GM12878 (cell line): ENCODE measurements around the gene BLOC1S5. TPM values are rescaled to one million over a fixed set of nuclear protein-coding genes. Genes with fewer than 3 reads are reported as not detected.

Experiments
- ATAC-seq: fragments of 200-7000 bp; cut with Tn5 transposase; 3 replicates; pipeline ENCODE4 v1.9.1; 2020; ENCODE audit warnings: mild to moderate bottlenecking, moderate library complexity
- BruUV-seq: library from RNA; stranded (reverse); fragments of 400-500 nt; replicated peaks from 2 replicates; lab custom pipeline; 2021; lab: Mats Ljungman, UMichigan
- CTCF ChIA-PET: fragments of 300-600 bp; sonication (Branson Sonifier 250); formaldehyde crosslinking; extraction: SDS; loops from one replicate; lab custom pipeline; 2021; ENCODE audit warnings: inconsistent platforms; lab: Yijun Ruan, JAX
- POLR2A ChIA-PET: fragments of 350-600 bp; formaldehyde crosslinking; extraction: SDS; loops from one replicate; lab custom pipeline; 2021; ENCODE audit warnings: inconsistent platforms; lab: Charles Lee
- RAD21 ChIA-PET: fragments of 300-600 bp; sonication (Branson Sonifier 250); formaldehyde crosslinking; loops from one replicate; lab custom pipeline; 2023; ENCODE audit warnings: antibody characterized with exemption; ENCODE audit not compliant: unreplicated experiment; lab: Charles Lee
- SMC1A ChIA-PET: fragments of 300-600 bp; sonication (Branson Sonifier 250); formaldehyde crosslinking; loops from one replicate; lab custom pipeline; 2023; ENCODE audit not compliant: unreplicated experiment, uncharacterized antibody; lab: Charles Lee
- DNase-seq: peaks from one replicate; pipeline ENCODE4 v3.0.0-alpha.2; 2011; ENCODE audit warnings: low read depth, low spot score
- FAIRE-seq: peaks from 3 replicates; lab custom pipeline; 2011; peaks lifted over from hg19 to GRCh38; lab: Jason Lieb, UNC
- H2AFZ ChIP-seq: 2 replicates; pipeline ENCODE4 v1.6.0; 2011; ENCODE audit warnings: low read depth, low read length, control low read depth; ENCODE audit not compliant: control insufficient read depth
- H3K27ac ChIP-seq: 2 replicates; pipeline ENCODE4 v1.5.1; 2011; ENCODE audit warnings: control low read depth; ENCODE audit not compliant: control insufficient read depth, insufficient read depth
- H3K27me3 ChIP-seq, 2 experiments: replicated peaks in 1 of 2; 2 replicates each; pipeline versions ENCODE4 v1.6.0 to v1.6.1; 2011; ENCODE audit warnings: low read length in 1 of 2; ENCODE audit not compliant: control insufficient read depth in 2 of 2, insufficient read depth in 2 of 2
- H3K36me3 ChIP-seq, 2 experiments: 2 replicates each; pipeline ENCODE4 v1.5.1; 2011; ENCODE audit warnings: low read length in 1 of 2; ENCODE audit not compliant: control insufficient read depth in 2 of 2, insufficient read depth in 2 of 2
- H3K4me1 ChIP-seq: 2 replicates; pipeline ENCODE4 v1.6.1; 2011; ENCODE audit warnings: mild to moderate bottlenecking, low read length, moderate library complexity, mixed read lengths; ENCODE audit not compliant: control insufficient read depth, insufficient read depth
- H3K4me2 ChIP-seq: 2 replicates; pipeline ENCODE4 v1.6.0; 2011; ENCODE audit warnings: control low read depth; ENCODE audit not compliant: control insufficient read depth, insufficient read depth
- H3K4me3 ChIP-seq: fragments of 200-600 bp; sonication (generic); 2 replicates; pipeline ENCODE4 v1.5.1; 2016
- H3K79me2 ChIP-seq: 2 replicates; pipeline ENCODE4 v1.6.0; 2011; ENCODE audit warnings: low read length; ENCODE audit not compliant: control insufficient read depth, insufficient read depth
- H3K9ac ChIP-seq: 2 replicates; pipeline ENCODE4 v1.8.0; 2011; ENCODE audit warnings: low read length, control low read depth, mixed read lengths; ENCODE audit not compliant: control insufficient read depth, insufficient read depth
- H3K9me3 ChIP-seq: replicated peaks from 3 replicates; pipeline ENCODE4 v1.5.1; 2011; ENCODE audit warnings: mild to moderate bottlenecking, low read length; ENCODE audit not compliant: control insufficient read depth, insufficient read depth
- H4K20me1 ChIP-seq: 2 replicates; pipeline ENCODE4 v1.6.0; 2011; ENCODE audit not compliant: control insufficient read depth, insufficient read depth
- EZH2 ChIP-seq: IDR thresholded peaks from 2 replicates; pipeline ENCODE4 v1.6.1; 2012; ENCODE audit warnings: low read depth, mild to moderate bottlenecking, control low read depth, inconsistent platforms, low read length, borderline replicate concordance; ENCODE audit not compliant: control insufficient read depth
- HSF1 ChIP-seq: fragments of 150-350 bp; IDR thresholded peaks from 2 replicates; pipeline ENCODE4 v1.6.1; 2014; ENCODE audit warnings: mild to moderate bottlenecking, low read depth, low read length
- KLF5 ChIP-seq: fragments of 450-650 bp; IDR thresholded peaks from 2 replicates; pipeline ENCODE4 v1.6.1; 2014; ENCODE audit warnings: mild to moderate bottlenecking; ENCODE audit not compliant: partially characterized antibody
- MEF2B ChIP-seq: fragments of 450-650 bp; IDR thresholded peaks from 2 replicates; pipeline ENCODE4 v1.6.1; 2018; ENCODE audit warnings: mild to moderate bottlenecking, moderate library complexity; ENCODE audit not compliant: partially characterized antibody, poor library complexity, severe bottlenecking
- MXI1 ChIP-seq: fragments of 150-350 bp; IDR thresholded peaks from 2 replicates; pipeline ENCODE4 v1.6.1; 2011; ENCODE audit warnings: low read depth, mild to moderate bottlenecking, inconsistent platforms, low read length, improper control_type of control experiment
- NFYA ChIP-seq: IDR thresholded peaks from 2 replicates; pipeline ENCODE4 v1.6.1; 2011; ENCODE audit warnings: low read depth, mild to moderate bottlenecking, low read length, improper control_type of control experiment, borderline replicate concordance
- NR2F1 ChIP-seq: fragments of 450-650 bp; conservative IDR thresholded peaks from 2 replicates; pipeline ENCODE4 v1.6.1; 2017; ENCODE audit warnings: mild to moderate bottlenecking
- POLR2AphosphoS2 ChIP-seq: IDR thresholded peaks from 2 replicates; pipeline ENCODE4 v1.6.1; 2011; ENCODE audit warnings: low read depth, mild to moderate bottlenecking, low read length, improper control_type of control experiment, moderate library complexity
- RAD51 ChIP-seq: fragments of 450-650 bp; IDR thresholded peaks from 2 replicates; pipeline ENCODE4 v1.6.1; 2016; ENCODE audit warnings: moderate library complexity, mild to moderate bottlenecking, inconsistent platforms
- RBBP5 ChIP-seq: fragments of 200-600 bp; sonication (generic); conservative IDR thresholded peaks from 2 replicates; pipeline ENCODE4 v1.6.1; 2016
- ZNF622 ChIP-seq: fragments of 450-650 bp; IDR thresholded peaks from 2 replicates; pipeline ENCODE4 v1.6.1; 2017; ENCODE audit warnings: mild to moderate bottlenecking, inconsistent platforms
- WGBS: methylation state at CpG from one replicate; pipeline ENCODE4 v1.1.6; 2016; ENCODE audit warnings: low lambda C conversion rate; ENCODE audit not compliant: insufficient replicate concordance, insufficient coverage; ENCODE audit errors: missing lambda C conversion rate; 5-methylcytosine and 5-hydroxymethylcytosine counted together
- in situ Hi-C: fragments of 300-500 bp; cut with MboI; formaldehyde crosslinking; loops from 9 replicates; pipeline ENCODE4 v1.14.3; 2018; ENCODE audit warnings: mixed read lengths
- intact Hi-C: fragments of 100-400 bp; cut with micrococcal nuclease; formaldehyde crosslinking; loops from one replicate; pipeline ENCODE4 v1.14.2; 2022; ENCODE audit not compliant: unreplicated experiment
- polyA plus RNA-seq, 11 experiments: library from polyadenylated mRNA; depleted of rRNA in 4 of 11; unstranded in 6 of 11; stranded (reverse) in 5 of 11; fragments of >200 nt; fragmentation: Nextera tagmentation in 4 of 11; fragmentation: Illumina TruSeq in 1 of 11; extraction: Ambion mirVana in 4 of 11; extraction: Trizol in 1 of 11; gene quantifications; 1 replicate in 1 of 11; 2 replicates in 10 of 11; pipeline versions ENCODE4 v1.2.1 to v1.2.3, GENCODE V29; 2011 to 2016; ENCODE audit warnings: inconsistent platforms in 2 of 11, missing spikeins in 2 of 11, low read depth in 1 of 11
- total RNA-seq, 4 experiments: library from RNA; depleted of rRNA in 3 of 4; stranded (reverse); fragments of >200 nt in 3 of 4; fragmentation: Illumina TruSeq in 1 of 4; extraction: Trizol in 1 of 4; gene quantifications; 2 replicates each; pipeline versions ENCODE4 v1.2.1 to v1.2.3, GENCODE V29; 2013 to 2021

The BLOC1S5 gene
- total and polyA plus RNA-seq, 10 of the 15 experiments (the other 5 are each of a cell fraction or from before 2014, with no cell fraction given) = 4.3 to 22.2 (median 16.1) TPM

GRCh38 chr6:8110725-8111124, 46.5 kb upstream of the BLOC1S5 start (continued):
- TF ChIP-seq HSF1 = no peak

- ChIA-PET SMC1A (interaction anchor here (0.8 to 1.1 kb wide), 2 partner anchors 10 kb away, joined by 3 read pairs; no protein-coding TSS in a partner anchor), CTCF (no interaction called here), POLR2A (no interaction called here), RAD21 (interaction anchor here (0.7 to 1.2 kb wide), 3 partner anchors 30 to 108 kb away, joined by 3 to 4 read pairs (median 3); partner anchors contain the start of gene BLOC1S5)
- H4K20me1 ChIP-seq = no peaks in the 10 kb centered on the region
- H3K36me3 ChIP-seq = no peaks in the 10 kb centered on the region
- H3K4me2 ChIP-seq = no peak overlapping the region
- in situ Hi-C loops = no loop called here
- FAIRE-seq (no peak), ATAC-seq (peak; percentile 65; the same call in 2 of the 3 replicates), DNase-seq (no peak)
- peaks cover 0 to 1% of the 10 kb centered on the region in 2 experiments; a peak in 1 of 4 replicates for H3K27me3 ChIP-seq
- no peak overlapping the region for H2AFZ ChIP-seq
- BruUV-seq = no TSS peak
- H3K79me2 ChIP-seq = no peaks in the 10 kb centered on the region
- intact Hi-C loops = no loop called here
- no peak overlapping the region for H3K27ac ChIP-seq
- no peak overlapping the region for H3K4me3 ChIP-seq
- WGBS = 3% methylated on average over 4 of the region's 4 CpGs
- H3K9me3 ChIP-seq = no peaks in the 10 kb centered on the region
- H3K4me1 ChIP-seq = 0 out of 2 replicates have a peak, but pooled peaks cover 3% of the 10 kb centered on the region
- no peak for TF ChIP-seq POLR2AphosphoS2
- TF ChIP-seq ZNF622 = no peak
- TF ChIP-seq RBBP5 = no peak
- no peak for TF ChIP-seq KLF5
- TF ChIP-seq MXI1 = no peak
- no peak for TF ChIP-seq NR2F1
- TF ChIP-seq RAD51 = peak; percentile 45; the same call in 1 of the 2 replicates
- TF ChIP-seq MEF2B = peak; percentile 39
- no peak for TF ChIP-seq EZH2
- TF ChIP-seq NFYA = no peak
- TF ChIP-seq, all 136 proteins: peak for 2
- no peak overlapping the region for H3K9ac ChIP-seq
Observed at GRCh38 chr6:8110117-8110721, 46.0 kb upstream of the BLOC1S5 start.
